Germinal center (tissue), 1 donor: Measurements from ENCODE around the gene YRDC.

Source experiments
- DNase-seq: peaks from one replicate; pipeline ENCODE4 v3.0.0; 2012; ENCODE audit warnings: mixed read lengths, low spot score

The YRDC gene, protein sequence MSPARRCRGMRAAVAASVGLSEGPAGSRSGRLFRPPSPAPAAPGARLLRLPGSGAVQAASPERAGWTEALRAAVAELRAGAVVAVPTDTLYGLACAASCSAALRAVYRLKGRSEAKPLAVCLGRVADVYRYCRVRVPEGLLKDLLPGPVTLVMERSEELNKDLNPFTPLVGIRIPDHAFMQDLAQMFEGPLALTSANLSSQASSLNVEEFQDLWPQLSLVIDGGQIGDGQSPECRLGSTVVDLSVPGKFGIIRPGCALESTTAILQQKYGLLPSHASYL

DNA sequence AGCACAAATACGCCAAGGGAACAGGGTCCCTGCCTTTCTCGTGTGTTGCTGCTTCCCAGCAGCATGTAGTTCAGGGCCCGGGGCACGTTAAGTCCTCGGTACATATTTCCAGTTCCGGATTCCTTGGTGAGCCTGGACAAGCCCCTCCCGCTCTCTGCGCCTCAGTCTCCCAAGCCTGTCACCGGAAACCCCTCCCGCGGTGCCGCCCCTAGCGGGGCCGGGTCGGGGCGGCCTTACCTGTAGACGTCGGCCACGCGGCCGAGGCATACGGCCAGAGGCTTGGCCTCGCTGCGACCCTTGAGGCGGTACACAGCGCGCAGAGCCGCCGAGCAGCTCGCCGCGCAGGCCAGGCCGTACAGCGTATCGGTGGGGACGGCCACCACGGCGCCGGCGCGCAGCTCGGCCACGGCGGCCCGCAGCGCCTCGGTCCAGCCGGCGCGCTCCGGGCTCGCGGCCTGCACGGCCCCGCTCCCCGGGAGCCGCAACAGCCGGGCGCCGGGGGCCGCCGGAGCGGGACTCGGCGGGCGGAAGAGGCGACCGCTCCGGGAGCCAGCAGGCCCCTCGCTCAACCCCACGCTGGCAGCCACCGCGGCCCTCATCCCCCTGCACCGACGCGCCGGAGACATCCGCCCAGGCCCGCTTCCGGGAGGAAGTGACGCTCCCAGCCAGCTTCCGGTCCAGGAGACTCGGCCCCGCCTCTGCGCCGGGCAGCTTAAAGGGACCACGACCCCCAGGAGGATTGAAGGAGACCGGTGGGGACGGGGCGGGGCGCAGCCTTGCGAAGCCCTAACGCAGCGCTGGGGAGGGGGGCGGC is at the start of gene YRDC, which contains the start of gene C1orf122:
Gene YRDC (minus strand): TSS at position 654 of the 814 bp plus-strand sequence. CDS start 28 bp downstream, at position 626.
Gene C1orf122 (plus strand): TSS at position 236 of the 814 bp plus-strand sequence. CDS start 615 bp downstream, outside the sequence.
- peak; percentile 96 for DNase-seq

DNA sequence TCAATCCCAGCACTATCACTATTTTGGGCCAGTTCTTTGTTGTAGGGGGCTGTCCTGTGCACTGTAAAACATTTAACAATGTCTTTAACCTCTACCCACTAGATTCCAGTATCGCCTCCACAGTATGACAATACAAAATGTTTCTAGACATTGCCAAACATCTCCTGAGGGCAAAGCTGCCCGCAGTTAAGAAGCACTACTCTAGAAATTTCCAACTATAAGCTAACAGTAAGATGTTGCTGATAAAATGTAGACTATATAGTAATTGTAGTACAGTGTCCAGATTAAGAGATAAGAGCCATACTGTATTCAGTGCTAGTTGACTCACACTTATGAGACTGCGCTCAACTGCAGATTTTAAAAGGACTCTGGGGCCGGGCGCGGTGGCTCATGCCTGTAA is 46.4 kb upstream of the YRDC start:
- no peak for DNase-seq

DNA sequence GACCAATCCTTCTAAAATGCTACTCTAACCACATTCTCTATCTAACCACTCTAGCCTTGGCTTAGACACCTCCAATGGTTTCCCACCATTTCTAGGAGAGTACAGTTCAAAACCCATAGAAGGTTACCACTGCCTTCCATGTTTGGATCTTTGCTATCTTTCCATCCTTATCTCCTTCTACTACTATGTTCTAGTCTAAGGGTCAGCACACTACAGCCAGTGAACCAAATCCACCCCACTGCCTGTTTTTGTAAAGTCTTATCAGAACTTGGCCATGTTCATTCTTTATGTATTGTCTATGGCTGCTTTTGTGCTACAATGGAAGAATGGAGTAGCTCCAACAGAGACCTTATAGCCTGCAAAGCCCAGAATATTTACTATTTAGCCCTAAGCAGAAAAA is 45.1 kb upstream of the YRDC start:
- DNase-seq: no peak

DNA sequence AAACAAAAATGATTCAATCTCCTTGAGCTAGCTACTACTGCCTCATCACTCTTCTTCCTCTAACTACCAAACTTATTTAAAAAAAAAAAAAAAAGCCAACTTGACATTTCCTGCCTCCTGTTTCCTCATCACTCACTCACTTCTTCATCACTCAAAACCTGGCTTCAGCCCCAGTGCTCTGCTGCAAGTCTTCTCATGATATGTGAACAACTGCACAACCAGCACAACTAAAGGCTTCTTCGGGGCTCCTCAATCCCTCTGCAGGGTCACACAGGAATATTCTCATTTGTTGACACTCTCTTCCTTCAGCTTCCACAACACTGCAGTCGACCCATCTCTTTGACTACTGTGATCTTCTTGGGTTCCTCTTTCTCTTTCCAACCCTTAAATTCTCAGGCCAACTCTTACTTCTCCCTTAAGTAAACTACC is 43.8 kb upstream of the YRDC start:
- peak; percentile 11 for DNase-seq

DNA sequence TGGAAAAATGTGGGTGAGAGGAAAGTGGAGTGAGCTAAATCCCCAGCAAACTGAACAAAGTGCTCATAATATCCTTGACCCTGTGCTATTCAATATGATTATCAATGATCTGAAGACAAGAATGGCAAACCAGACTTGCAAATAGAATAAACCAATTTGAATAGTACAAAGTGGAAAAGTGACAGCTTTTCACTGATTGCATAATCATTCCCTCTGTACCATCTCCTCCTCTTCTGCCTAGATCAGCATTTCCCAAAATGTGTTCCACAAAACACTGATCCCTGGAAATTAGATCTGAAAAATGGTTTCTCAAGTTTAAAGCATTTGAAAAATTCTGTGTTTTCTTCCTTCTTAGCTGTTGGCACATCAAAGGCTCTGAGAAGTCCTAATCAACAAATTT is 43.3 kb upstream of the YRDC start:
- no peak for DNase-seq

DNA sequence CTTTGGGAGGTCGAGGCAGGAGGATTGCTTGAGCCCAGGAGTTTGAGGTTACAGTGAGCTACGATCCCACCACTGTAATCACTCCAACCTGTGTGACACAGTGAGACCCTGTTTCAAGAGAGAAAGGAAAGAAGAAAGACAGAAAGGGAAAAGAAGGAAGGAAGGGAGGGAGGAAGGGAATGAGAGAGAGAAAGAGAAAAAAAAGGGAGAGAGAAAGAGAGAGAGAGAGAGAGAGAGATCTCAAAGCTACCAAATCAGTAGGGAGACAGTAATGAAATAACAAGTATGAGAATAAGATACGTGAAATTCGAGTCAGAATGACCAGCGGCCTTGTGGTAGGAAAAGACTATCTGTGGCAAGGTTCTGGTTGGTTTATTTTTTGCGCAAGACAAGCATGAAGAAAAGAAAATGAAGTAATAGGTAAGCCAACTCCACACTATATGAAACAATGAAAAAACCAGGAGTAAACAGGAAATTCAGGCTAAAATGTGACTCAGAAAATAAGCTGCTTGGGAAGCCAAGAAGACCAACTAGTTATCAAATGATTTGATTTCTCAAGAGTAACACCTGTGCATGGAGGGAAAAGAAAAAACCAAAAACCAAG is 42.4 kb upstream of the YRDC start:
- no peak for DNase-seq

DNA sequence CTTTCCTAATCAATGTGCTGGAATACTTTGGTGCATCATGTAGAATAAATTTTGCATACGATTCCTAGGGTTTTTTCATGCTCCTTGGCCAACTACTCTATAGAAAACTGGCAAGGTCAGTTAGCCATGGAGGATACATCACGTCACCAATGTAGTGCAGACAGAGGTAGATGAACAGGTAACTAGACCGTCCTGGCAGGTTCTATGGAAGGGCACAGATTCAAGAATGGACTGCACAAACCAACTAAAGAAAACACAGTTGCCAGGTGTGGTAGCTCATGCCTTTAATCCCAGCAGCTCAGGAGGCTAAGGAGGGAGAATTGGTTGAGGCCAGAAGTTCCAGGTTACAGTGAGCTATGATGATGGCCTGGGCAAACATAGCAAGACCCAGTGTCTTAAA is 41.5 kb upstream of the YRDC start:
- no peak for DNase-seq

DNA sequence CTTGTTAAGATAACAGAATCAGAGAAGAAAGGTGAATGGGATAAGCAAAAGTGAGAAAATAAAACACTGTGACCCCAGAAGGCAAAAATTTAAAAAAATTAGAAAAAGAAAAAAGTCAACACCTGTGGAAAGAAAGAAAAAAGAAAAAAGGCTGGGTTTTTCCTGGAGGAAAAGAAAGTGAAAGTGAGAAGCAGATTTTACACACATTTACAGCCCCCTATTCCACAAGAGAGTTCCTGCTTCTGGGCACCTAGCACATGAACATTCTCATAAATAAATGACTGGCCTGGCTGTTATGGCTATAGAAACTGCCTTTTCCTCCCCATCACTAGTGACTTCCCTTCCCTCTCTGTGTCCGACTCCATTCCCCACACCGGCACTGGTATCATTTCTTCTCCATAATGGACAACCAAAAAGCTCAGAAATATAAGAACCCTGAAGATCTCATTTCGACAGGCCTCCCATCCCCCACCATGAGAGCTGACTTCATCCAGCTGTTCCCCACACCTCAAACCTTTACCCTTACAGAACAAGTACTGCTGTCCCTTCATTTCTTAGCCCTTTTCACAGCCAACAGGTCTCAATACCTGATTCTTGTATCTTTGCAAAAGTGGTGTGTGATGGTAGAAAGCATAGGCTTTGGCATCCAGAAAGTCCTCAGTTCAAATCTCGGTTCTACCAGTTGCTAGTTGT is 38.8 kb upstream of the YRDC start:
- DNase-seq: no peak

DNA sequence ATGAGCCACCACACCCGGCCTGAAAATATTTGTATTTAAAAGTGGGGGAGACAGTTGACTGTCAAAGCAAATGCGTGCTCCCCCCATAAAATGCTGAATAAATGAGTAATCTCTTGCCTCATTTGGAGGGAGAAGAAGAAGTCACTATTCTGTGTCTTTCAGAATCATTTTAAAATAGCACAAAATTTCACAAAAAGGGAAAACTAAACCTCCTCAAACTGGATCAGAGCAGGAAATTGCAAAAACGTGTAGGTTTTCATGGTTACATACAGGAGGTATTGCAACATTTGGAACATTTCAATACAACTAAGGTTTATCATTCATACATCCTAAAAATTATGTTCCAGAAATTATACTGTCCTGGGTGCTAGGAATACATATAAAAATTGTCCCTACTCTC is 37.8 kb upstream of the YRDC start:
- no peak for DNase-seq

DNA sequence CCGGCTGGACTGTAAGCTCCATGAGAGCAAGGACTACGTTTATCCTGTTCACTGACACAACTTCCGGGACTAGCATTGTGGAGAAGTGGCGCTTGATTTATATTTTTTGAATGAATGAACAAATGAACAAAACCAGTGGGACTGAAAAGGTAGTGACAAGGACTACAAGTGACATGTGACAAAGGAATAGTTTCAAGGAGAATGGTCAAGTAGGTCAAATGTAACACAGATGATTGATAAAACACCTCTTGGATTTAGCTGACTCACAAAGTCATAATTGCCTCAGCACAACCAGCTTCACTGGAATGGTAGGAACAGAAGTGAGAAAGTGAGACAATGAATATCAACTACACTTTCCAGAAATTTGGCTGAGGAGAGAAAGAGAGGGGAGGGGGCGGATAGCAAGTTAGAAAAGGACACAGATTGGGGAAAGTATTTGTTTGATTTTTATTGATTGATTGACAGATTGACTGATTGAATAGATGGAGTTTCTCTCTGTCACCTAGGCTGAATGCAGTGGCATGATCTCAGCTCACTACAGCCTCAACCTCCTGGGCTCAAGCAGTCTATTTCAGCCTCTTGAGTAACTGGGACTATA is 37.1 kb upstream of the YRDC start:
- no peak for DNase-seq

DNA sequence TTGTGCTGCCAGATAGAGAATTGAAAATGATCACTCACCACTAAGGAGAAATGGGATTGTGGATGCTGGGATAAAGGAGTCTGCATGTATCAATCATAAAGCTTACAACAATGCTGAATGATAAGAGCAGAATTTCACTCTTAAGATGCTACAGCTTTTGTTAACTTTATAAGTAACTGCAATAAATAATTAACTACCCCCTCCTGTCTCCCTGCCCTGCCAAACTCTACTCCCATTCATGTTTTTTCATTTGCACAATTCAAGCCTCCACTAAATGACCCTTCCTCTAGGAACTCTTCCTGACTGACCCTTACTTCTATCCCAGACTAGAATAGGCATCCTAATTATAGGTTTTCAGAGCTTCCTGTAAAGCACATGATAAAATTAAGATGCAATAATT is 36.5 kb upstream of the YRDC start:
- no peak for DNase-seq

DNA sequence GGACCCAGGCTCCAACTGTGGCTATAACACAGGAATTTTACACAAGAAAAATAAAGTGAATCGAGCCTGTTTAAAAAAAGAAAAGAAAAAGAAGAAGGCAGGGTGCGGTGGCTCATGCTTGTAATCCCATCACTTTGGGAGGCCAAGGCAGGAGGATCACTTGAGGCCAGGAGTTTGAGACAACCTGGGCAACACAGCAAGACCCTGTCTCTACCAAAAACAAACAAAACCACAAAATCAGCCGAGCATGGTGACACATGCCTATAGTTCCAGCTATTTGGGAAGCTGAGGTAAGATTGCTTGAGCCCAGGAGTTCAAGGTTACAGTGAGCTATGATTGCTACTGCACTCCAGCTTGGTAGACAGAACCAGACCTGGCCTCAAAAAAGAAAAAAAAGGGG is 33.6 kb upstream of the YRDC start:
- DNase-seq: no peak

DNA sequence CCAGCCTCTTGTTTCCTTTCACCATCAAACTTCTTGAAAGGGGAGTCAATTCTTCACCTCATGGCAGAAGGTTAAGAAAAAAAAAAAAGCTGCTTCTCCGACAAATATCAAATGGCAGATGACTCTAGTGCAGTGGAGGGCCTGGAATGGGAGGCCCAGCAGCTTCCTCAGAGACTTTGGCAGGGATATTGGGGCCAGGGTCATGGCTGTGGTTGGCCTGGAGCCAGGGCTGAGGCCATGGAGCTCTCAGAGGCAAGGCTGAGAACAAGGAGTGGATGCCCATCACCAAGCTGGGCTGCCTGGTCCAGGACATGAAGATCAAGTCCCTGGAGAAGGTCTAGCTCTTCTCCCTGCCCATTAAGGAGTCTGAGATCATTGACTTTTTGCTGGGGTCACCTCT is 32.7 kb upstream of the YRDC start:
- DNase-seq: no peak

DNA sequence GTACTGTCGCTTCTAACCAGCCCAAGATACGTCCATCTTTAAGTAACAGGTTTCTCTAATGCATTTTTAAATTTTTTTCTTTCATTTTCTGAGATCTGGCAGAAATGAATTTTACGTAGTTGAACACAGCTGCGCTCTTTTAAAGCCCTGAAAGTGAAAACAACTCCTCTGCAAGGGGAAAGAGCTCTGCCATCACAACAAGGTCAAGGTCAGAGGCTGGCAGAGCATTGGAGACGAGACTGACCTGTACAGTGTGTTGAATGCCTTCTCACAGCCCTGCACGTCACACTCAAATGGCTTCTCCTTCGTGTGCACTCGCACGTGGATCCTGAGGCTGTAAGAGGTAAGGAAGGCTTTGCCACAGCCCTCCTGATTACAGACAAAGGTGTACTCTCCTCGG is 31.7 kb upstream of the YRDC start:
- DNase-seq: no peak

DNA sequence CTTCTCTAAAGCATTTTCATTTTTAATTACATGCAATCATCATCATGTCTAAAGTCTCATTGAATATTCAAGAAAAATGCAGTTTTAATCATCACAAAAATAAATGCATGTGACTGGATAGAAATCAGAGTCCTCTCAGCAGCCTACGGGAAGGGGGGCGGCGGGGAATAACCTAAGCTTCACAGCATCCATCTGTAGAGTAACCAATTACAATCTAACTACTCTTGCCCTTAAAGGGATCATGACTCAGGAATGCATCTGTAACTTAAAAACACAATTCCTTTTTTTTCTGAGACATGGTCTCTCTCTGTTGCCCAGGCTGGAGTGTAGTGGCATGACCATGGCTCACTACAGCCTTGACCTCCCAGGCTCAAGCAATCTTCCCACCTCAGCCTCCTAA is 28.8 kb upstream of the YRDC start:
- no peak for DNase-seq

DNA sequence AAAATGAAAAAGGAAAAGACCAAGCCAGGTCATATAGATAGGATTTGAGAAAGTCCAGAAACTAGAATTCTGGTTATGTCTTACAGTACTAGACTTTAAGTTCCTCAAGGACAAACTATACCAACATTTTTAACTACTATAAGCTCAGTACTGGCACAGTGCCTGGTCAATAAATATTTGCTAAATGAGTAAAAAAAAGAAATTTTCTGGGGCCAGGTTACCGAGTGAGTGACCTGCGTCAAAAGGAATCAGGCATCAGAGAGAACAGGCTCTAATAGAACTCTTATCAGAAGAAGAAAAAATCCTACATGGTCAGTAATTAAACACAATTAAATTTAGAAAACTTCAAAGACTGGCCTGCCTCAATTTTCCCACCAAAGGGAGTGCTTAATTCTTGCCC is 23.8 kb upstream of the YRDC start:
- DNase-seq: no peak

DNA sequence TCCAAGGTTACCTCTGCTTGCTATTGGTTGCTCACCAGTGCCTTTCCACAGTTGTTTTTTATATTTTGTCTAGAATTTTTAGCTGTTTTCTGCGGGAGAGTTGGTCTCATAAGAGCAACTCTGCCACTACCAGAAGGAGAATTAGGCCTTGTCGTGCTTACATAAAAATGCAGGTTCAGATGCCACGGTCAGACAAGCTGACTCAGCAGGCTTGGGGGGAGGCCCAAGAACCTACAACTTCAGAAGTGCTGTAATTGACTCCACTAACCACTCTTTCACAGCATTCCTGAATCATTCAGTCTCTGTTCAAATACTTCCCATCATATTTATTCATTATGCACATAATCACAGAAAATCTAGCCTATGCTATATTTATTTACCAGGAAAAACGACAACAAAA is 23.1 kb upstream of the YRDC start:
- no peak for DNase-seq

DNA sequence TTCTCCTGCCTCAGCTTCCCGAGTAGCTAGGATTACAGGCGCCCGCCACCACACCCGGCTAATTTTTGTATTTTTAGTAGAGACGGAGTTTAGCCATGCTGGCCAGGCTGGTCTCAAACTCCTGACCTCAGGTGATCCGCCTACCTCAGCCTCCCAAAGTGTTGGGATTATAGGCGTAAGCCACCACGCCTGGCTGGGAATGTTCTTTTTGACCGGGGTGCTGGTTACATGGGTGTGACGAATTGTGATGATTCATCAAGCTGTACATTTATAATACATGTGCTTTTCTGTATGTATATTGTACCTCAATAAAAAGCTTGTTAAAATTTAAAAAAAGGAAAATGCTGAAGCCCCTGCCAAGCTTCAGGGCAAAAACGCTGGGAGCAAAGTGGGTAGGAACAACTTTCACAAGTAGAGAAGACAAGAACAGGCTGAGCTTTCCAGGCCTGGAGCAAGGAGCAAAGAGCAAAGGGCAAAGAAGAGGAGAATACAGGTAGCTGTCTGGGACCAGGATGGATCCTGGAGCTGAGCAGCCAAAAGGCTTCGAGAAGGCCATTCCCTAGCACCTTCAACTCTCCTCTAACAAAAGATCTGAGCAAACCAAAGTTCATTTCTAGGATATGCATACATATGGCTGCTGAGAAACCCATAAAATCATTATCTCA is 20.5 kb upstream of the YRDC start:
- DNase-seq: no peak

DNA sequence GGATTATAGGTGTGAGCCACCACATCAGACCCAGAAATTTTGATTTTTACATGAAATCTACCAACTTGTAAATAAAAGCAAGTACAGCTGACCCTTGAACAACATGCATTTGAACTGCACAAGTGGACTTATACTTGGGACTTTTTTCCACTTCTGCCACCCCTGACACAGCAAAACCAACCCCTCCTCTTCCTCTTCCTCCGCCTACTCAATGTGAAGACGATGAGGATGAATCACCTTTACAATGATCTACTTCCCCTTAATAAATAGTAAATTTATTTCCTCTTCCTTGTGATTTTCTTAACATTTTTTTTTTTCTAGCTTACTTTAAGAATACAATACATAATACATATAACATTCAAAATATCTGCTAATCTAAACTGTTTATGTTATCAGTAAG is 17.5 kb upstream of the YRDC start:
- no peak for DNase-seq

DNA sequence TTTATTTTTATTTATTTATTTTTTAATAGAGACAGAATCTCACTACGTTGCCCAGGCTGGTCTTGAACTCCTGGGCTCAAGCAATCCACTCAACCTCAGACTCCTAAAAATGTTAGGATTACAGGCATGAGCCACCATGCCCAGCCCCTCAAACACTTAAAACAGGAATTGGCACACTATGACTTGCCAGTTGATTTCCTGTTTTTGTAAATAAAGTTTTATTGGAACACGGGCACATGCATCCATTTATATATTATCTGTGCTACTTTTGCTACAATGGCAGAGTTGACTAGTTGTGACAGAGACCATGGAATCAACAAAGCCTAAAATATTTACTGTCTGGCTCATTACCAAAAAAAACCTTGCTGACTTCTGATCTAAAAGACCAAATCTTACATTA is 16.0 kb upstream of the YRDC start:
- DNase-seq: no peak
